Measurements from ENCODE around the gene ZNF570. TPM values are rescaled to one million over a fixed set of nuclear protein-coding genes. Genes with fewer than 3 reads are reported as not detected.
A peak's percentile ranks its signal among the peaks of the same experiment; 100 is the strongest.

The ZNF570 gene
- total RNA-seq, 1 experiment from 2014 or later, result 0.07 TPM

GRCh38 chr19:37466277-37466797 lies 2.8 kb upstream of the ZNF570 start:
- peak overlapping the region; percentile 76 for H3K4me2 ChIP-seq (ENCODE audit: low read length)
- intact Hi-C loops (cut with micrococcal nuclease), result no loop called here
- 0 out of 2 replicates have a peak, but pooled peaks cover 11% of the 10 kb centered on the region for H3K9me3 ChIP-seq (ENCODE audit: low read length)
- TSS peak; percentile 49 for BruUV-seq (replicated peaks)
- no peaks in the 10 kb centered on the region for H3K9me2 ChIP-seq (replicated peaks; ENCODE audit: low read length)
- H2AFZ ChIP-seq (ENCODE audit: low read length), result peak overlapping the region; percentile 89
- H3F3A ChIP-seq (ENCODE audit: low read length, unreplicated experiment), result no peaks in the 10 kb centered on the region
- CTCF ChIA-PET, result no interaction called here
- DNase-seq (no peak), ATAC-seq (no peak)
- no peaks in the 10 kb centered on the region for H3K79me2 ChIP-seq (ENCODE audit: low read length)
- POLR2A ChIA-PET (ENCODE audit: unreplicated experiment), result no interaction called here
- H3K4me1 ChIP-seq (ENCODE audit: insufficient read depth, low read length), result no peaks in the 10 kb centered on the region
- peaks cover 18% of the 10 kb centered on the region; the same call in 1 of the 2 replicates for H3K36me3 ChIP-seq (ENCODE audit: low read depth, low read length)
- peak overlapping the region; percentile 49; the same call in 1 of the 2 replicates for H3K9ac ChIP-seq (ENCODE audit: low read length)
- H4K20me1 ChIP-seq (ENCODE audit: low read length), result no peaks in the 10 kb centered on the region
- no peak overlapping the region for H3K27ac ChIP-seq (ENCODE audit: low read length)
- TF ChIP-seq CTCF (conservative IDR thresholded peaks at IDR 0.05; ENCODE audit: low read depth, low read length), result no peak
- no peak for TF ChIP-seq EZH2 (IDR thresholded peaks at IDR 0.05; ENCODE audit: low read length, unreplicated experiment)
- no peak for TF ChIP-seq EZH2phosphoT487 (IDR thresholded peaks at IDR 0.05; ENCODE audit: borderline replicate concordance, low read length)
- H3K27me3 ChIP-seq (ENCODE audit: low read length), result no peaks in the 10 kb centered on the region
- H3K4me3 ChIP-seq (ENCODE audit: low read length), result peak overlapping the region; percentile 77

GRCh38 chr19:37466798-37467607 lies 2.2 kb upstream of the ZNF570 start, which contains the start of gene ZNF569:
ZNF569 (minus strand) TSS chr19:37467444; CDS start chr19:37444921, 22,523 bp downstream.
- Histone ChIP-seq H3K4me3 (ENCODE audit: low read length) (peak within 1 kb of the TSS; percentile 77), H3K36me3 (ENCODE audit: low read depth, low read length) (peaks cover 18% of the 10 kb centered on the region; the same call in 1 of the 2 replicates), H3K79me2 (ENCODE audit: low read length) (no peaks in the 10 kb centered on the region), H3F3A (ENCODE audit: low read length, unreplicated experiment) (no peaks in the 10 kb centered on the region), H2AFZ (ENCODE audit: low read length) (peak within 1 kb of the TSS; percentile 89), H3K27ac (ENCODE audit: low read length) (no peak within 1 kb of the TSS), H4K20me1 (ENCODE audit: low read length) (no peaks in the 10 kb centered on the region), H3K4me2 (ENCODE audit: low read length) (peak within 1 kb of the TSS; percentile 76), H3K9me2 (replicated peaks; ENCODE audit: low read length) (no peaks in the 10 kb centered on the region), H3K9me3 (ENCODE audit: low read length) (0 out of 2 replicates have a peak, but pooled peaks cover 11% of the 10 kb centered on the region), H3K27me3 (ENCODE audit: low read length) (no peaks in the 10 kb centered on the region), H3K4me1 (ENCODE audit: insufficient read depth, low read length) (no peaks in the 10 kb centered on the region), H3K9ac (ENCODE audit: low read length) (peak within 1 kb of the TSS; percentile 49)
- ATAC-seq (peak; percentile 90), DNase-seq (peak; percentile 67)
- no peak for TF ChIP-seq CTCF (conservative IDR thresholded peaks at IDR 0.05; ENCODE audit: low read depth, low read length)
- TF ChIP-seq EZH2phosphoT487 (IDR thresholded peaks at IDR 0.05; ENCODE audit: borderline replicate concordance, low read length), result no peak
- no TSS peak for BruUV-seq (replicated peaks)
- ChIA-PET POLR2A (ENCODE audit: unreplicated experiment) (interaction anchor here (0.6 kb wide), 1 partner anchor 127 kb away, joined by 3 read pairs; the partner anchor contains the start of genes ZNF540 and ZNF571), CTCF (no interaction called here)
- intact Hi-C loops (cut with micrococcal nuclease), result no loop called here
